ENCODE data around the gene UBXN10.
A peak's percentile ranks its signal among the peaks of the same experiment; 100 is the strongest.

The UBXN10 gene, protein sequence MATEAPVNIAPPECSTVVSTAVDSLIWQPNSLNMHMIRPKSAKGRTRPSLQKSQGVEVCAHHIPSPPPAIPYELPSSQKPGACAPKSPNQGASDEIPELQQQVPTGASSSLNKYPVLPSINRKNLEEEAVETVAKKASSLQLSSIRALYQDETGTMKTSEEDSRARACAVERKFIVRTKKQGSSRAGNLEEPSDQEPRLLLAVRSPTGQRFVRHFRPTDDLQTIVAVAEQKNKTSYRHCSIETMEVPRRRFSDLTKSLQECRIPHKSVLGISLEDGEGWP

DNA sequence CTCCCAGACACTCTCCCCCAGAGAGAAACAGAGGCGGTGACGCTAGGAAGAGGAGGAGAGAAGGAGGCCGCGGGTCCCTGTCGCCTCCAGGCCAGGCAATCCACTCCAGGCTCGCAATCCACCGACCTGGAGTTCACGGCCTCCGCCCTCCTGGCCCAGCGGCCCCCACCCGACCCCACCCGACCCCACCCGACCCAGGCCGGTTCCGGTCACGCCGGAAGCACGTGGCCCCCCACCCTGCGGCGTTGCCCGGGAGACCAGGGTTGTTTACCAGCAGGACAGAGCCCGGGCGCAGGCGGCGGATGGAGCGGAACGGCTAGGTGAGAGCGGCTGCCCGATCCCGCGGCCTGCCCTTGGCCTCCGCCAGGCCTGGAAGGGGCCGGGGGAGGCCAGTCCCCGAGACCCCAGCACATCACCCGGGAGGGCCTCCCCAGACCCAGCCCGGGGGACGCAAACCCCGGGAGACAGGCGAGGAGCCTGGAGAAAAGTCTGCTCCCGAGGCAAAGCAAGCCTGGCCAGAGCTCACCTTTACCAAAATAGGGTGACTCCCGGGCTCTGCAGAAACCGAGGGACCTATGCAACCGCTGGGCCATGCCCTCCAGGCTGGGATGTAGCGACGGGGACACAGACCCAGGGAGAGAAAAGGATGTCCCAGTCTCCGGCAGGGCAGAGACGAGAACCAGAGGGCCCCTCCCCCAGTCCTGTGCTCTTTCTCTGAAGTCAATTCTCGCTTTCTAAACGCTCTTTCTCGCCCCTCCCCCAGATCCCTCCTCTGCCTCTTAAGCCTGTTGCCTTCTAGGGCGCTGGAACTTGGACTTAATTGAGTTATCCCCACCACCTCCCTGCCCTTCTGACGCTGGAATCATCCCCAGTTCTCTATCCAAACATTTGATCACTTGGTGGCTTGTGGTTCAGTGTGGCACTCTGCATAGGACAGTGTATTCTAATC lies at the start of gene UBXN10, which contains the start of gene PLA2G2C:
Gene UBXN10 (plus strand): TSS at position 263 of the 949 bp plus-strand sequence. CDS start 4,466 bp downstream, outside the sequence.
Gene PLA2G2C (minus strand): TSS at position 685 of the 949 bp plus-strand sequence. CDS start 9,155 bp downstream, outside the sequence.
- DNase-seq = peak; percentile 73

GRCh38 chr1:20136249-20136648 lies 49.6 kb upstream of the UBXN10 start:
- DNase-seq = no peak

GRCh38 chr1:20137055-20137454 lies 48.8 kb upstream of the UBXN10 start:
- DNase-seq = no peak

GRCh38 chr1:20137604-20138003 lies 48.3 kb upstream of the UBXN10 start:
- no peak for DNase-seq

- no peak for DNase-seq
These were observed 47.5 kb upstream of the UBXN10 start for GRCh38 chr1:20138346-20138745.

DNA sequence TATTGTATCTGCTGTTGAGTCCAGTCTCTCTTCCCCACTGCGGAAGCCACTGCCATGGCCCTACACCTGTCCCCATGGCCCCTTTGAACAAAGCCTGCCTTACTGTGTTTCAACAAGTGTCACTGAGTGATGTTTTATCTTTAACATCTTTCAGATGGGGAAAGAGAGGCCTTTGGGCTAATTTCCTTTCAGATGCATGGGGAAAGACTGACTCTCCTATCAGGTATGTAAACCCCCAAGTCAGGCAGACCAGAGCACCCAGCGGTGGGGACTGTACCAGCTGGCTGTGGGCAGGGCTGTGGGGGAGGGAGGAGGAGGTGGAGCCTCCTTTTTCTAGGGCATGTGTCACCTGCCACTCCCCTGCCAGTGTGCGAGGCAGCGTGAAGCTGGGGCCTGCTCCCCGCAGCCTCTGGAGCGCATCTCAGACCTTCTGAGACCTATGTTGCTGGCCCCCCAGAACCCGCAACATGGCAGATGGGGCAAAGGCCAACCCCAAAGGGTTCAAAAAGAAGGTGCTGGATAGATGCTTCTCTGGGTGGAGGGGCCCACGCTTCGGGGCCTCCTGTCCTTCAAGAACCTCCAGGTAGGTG lies 46.8 kb upstream of the UBXN10 start, which contains the start of gene PLA2G2F:
Gene PLA2G2F (plus strand): TSS at position 363 of the 590 bp plus-strand sequence. CDS start 105 bp downstream, at position 468.
- no peak for DNase-seq

- DNase-seq = no peak
These were observed 45.9 kb upstream of the UBXN10 start for GRCh38 chr1:20139776-20140612.

DNA sequence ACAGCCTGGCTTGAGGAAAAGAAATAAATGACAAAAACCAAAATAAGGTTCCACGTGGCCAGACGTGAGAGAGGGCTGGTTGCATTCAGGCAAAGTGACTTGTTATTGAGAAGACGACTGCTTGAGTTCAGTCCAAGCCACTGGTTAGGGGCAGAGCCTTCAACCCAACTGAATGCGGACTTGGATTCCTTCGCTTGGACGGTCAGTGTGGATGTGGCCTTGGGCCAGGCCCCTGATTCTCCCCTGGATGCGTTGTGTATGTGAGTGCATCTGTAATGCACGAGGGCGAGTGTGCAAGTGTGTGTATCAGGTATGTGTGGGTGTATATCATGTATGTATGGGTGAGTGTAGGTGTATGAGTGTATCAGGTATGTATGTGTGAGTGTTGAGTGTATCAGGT lies 44.9 kb upstream of the UBXN10 start:
- no peak for DNase-seq

DNA sequence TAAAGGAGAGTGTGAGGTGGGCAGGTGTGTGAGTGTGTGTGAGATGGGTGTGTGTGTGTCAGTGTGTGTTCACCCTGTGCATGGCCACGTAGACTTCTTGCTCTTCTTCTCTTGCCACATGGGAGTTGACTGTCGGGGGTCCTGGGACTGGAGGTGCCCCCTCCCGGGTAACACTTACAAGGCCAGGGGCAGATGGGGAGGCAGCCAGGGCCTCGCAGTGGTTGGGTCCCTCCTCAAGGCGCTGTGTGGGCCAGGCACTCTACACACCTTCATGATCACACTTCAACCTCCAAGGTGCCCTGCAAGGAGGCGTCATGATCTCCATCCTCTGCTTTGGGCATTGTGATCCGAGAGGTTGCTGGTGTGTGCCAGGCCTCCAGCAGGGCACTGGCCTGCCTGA lies 44.4 kb upstream of the UBXN10 start:
- DNase-seq = no peak

DNA sequence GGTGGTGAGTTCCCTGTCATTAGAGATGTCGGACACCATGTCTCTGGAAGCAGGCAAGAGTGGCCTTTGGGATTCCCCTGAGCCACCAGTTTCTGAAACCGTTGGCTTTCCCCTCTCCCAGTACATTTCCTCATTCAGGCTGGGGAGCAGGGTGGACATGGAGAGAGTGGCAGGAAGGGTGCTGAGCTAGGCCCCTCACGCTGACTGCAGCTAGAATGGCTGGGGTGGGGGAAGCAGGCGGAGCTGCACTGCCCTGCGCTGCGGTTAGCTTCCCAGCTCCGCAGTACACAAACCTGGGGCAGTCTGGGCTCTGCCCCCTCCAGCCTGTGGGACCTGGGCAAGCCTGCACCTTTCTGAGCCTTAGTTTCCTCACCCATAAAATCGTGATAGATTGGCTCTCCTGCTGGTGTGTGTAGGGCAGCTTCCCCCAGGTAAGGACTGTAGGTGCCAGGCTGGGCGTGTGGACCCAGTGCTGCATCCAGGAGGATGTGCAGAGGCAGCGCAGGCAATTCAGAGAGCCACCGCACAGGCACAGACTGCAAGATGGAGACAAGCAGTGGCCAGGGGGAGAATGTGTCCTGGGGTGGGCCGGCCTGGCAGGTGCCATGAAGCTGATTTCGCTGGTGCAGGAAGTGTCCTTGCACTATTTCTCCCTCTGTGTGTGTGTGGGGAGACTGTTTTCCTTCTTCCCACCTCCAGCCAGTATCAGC lies 43.7 kb upstream of the UBXN10 start:
- no peak for DNase-seq

DNA sequence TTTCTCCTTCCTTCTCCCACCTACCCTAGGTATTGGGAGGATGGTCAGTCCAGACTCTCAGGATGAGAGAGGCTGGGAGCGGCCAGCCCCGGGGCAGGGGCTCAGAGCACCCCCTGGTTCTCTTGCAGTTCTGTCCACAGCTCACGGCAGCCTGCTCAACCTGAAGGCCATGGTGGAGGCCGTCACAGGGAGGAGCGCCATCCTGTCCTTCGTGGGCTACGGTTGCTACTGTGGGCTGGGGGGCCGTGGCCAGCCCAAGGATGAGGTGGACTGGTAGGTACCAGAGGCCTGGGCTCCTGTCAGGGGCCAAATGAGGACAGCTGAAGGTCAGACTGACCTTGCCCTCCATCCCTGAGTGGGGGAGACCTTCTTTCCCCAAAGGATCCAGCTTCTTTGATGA lies 42.6 kb upstream of the UBXN10 start:
- no peak for DNase-seq

GRCh38 chr1:20143734-20144565 lies 41.9 kb upstream of the UBXN10 start:
- DNase-seq = no peak

GRCh38 chr1:20147846-20148570 lies 37.9 kb upstream of the UBXN10 start:
- DNase-seq = no peak

GRCh38 chr1:20148571-20149500 lies 37.1 kb upstream of the UBXN10 start:
- no peak for DNase-seq

DNA sequence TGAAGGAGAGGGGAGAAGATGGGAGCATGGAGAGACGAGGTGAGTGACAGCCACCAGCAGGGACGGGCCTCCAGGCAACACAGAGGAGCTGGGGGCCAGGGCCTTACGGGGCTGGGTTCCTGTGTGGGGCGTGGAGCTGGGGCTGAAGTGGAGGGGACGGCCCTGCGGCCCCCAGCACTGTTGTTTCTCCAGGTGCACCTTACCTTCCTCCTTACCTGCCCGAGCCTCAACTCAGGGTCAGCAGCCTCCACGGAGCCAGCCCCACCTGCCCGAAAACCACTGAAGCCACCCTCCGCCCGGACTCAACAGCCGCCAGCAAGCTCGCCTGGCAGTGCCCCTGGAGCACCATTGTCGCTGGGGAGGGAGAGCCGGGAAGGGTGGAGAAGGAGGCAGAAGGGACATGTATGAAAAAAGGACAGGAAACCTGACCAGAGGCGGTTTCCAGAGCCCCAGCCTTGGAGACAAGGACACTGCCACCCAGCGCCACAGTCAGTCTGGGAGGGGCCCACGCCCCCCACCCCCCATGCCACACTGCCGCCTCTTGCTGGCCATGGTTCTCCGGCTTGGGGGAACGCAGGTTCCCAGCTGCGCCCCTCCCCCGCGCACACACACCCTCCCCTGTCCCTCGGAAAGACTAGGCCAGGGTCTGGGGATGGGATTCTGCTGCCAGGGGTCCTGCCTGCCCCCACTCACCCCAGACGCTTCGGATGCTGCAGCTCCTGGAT lies 36.1 kb upstream of the UBXN10 start:
- DNase-seq = no peak

DNA sequence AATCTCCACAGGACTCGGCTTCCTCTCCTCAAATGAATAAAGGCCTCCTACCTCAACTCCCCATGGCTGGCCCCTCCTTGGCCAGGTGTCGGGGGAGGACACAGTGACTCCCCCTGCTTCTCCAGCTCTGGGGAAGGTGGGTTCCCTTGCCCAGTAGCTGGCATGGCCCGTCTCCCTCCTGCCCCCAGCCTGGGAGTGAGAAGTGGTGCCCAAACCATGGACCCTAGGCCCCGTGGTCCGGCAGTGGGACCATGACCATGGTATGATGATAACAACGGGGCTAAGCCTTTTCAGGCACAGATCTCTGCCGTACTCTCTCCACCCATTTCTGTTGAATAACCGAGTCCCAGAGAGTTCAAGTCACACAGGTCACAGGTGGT lies 35.6 kb upstream of the UBXN10 start:
- no peak for DNase-seq

- no peak for DNase-seq
These were observed 34.9 kb upstream of the UBXN10 start for GRCh38 chr1:20150969-20151368.

GRCh38 chr1:20151906-20152598 lies 33.8 kb upstream of the UBXN10 start:
- DNase-seq = peak; percentile 76

All from CD4-positive, alpha-beta T cell treated with Interferon gamma for 1 hour (primary cell).